Stomach (tissue), 4 donors: ENCODE results near the gene COL9A2.

ENCODE experiments used
- CTCF ChIP-seq, 7 experiments: fragments of 450-650 bp in 4 of 7; fragments of 200-600 bp in 3 of 7; sonication (generic) in 3 of 7; IDR thresholded peaks; one replicate each; pipeline ENCODE4 v1.5.1; 2016 to 2019; ENCODE audit warnings: antibody characterized with exemption in 7 of 7, control low read depth in 2 of 7, mild to moderate bottlenecking in 1 of 7
- POLR2A ChIP-seq, 4 donors: fragments of 450-650 bp; IDR thresholded peaks; one replicate each; pipeline ENCODE4 v1.6.1; 2016; ENCODE audit warnings: antibody characterized with exemption in 4 of 4, control low read depth in 2 of 4, mild to moderate bottlenecking in 1 of 4, moderate library complexity in 1 of 4
- POLR2AphosphoS5 ChIP-seq, 3 donors: sonication (generic); formaldehyde crosslinking; IDR thresholded peaks; one replicate each; pipeline ENCODE4 v1.6.1; 2016; ENCODE audit warnings: antibody characterized with exemption in 3 of 3

- TF ChIP-seq CTCF (IDR thresholded peaks at IDR 0.05) (no peak), POLR2A (IDR thresholded peaks at IDR 0.05) (no peak), POLR2AphosphoS5 (IDR thresholded peaks at IDR 0.05) (no peak)
Observed at GRCh38 chr1:40305871-40306270, 11.2 kb downstream of the COL9A2 start.
